Measurements from ENCODE around the gene SECISBP2.

The SECISBP2 gene

GRCh38 chr9:89400403-89401116 lies 82.3 kb downstream of the SECISBP2 start:
- no peak for DNase-seq (ENCODE audit: low read depth in 2 of 2, low spot score in 1 of 2)

GRCh38 chr9:89402695-89403427 lies 84.6 kb downstream of the SECISBP2 start:
- no peak for DNase-seq (ENCODE audit: low read depth in 2 of 2, low spot score in 1 of 2)

GRCh38 chr9:89404074-89404473 lies 85.8 kb downstream of the SECISBP2 start:
- DNase-seq (ENCODE audit: low read depth in 2 of 2, low spot score in 1 of 2): no peak

- DNase-seq (ENCODE audit: low read depth in 2 of 2, low spot score in 1 of 2): no peak
Measured at GRCh38 chr9:89405826-89406225, 87.5 kb downstream of the SECISBP2 start.

GRCh38 chr9:89407070-89407469 lies 88.8 kb downstream of the SECISBP2 start:
- DNase-seq (ENCODE audit: low read depth in 2 of 2, low spot score in 1 of 2): no peak

GRCh38 chr9:89408628-89409101 lies 90.4 kb downstream of the SECISBP2 start:
- DNase-seq (ENCODE audit: low read depth in 2 of 2, low spot score in 1 of 2): peak; percentile 46 to 56

Measured in stimulated activated CD8-positive, alpha-beta memory T cell treated with anti-CD3 and anti-CD28 coated beads, Interleukin-4, amount 100 ng/mL, for 1 hour (primary cell).